GM18505 (cell line): ENCODE measurements around the gene OCIAD1.

Experiments used
- ATAC-seq: cut with Tn5 transposase; IDR thresholded peaks from one replicate; pipeline ENCODE4 v1.9.1; 2021; ENCODE audit not compliant: unreplicated experiment
- POLR2A ChIP-seq: IDR thresholded peaks from 4 replicates; pipeline ENCODE4 v1.6.1; 2011; ENCODE audit warnings: borderline replicate concordance; ENCODE audit not compliant: insufficient read depth, insufficient read length; ENCODE audit errors: extremely low read depth

The OCIAD1 gene

GRCh38 chr4:48908687-48909086 lies 77.8 kb downstream of the OCIAD1 start:
- ATAC-seq: no peak
- no peak for TF ChIP-seq POLR2A

GRCh38 chr4:48909697-48910096 lies 78.8 kb downstream of the OCIAD1 start:
- no peak for TF ChIP-seq POLR2A
- ATAC-seq: no peak

- no peak for TF ChIP-seq POLR2A
- no peak for ATAC-seq
These were observed 79.6 kb downstream of the OCIAD1 start for GRCh38 chr4:48910511-48910910.
